ENCODE data around the gene CCDC138.
A peak's percentile ranks its signal among the peaks of the same experiment; 100 is the strongest.
"Not testable (repeated sequence)": the region's sequence is repeated elsewhere in the genome, so short reads cannot be mapped to it uniquely, and the experiment has no call there.

CCDC138 gene, protein sequence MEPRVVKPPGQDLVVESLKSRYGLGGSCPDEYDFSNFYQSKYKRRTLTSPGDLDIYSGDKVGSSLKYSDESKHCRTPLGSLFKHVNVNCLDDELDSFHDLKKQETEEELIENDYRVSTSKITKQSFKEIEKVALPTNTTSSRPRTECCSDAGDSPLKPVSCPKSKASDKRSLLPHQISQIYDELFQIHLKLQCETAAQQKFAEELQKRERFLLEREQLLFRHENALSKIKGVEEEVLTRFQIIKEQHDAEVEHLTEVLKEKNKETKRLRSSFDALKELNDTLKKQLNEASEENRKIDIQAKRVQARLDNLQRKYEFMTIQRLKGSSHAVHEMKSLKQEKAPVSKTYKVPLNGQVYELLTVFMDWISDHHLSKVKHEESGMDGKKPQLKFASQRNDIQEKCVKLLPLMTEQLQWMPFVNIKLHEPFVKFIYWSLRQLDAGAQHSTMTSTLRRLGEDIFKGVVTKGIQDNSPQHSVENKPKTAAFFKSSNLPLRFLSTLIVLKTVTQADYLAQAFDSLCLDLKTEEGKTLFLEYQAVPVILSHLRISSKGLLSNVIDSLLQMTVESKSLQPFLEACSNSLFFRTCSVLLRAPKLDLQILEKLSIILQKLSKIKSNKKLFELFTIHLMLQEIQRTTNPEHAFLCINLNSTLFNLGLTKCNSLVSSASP

DNA sequence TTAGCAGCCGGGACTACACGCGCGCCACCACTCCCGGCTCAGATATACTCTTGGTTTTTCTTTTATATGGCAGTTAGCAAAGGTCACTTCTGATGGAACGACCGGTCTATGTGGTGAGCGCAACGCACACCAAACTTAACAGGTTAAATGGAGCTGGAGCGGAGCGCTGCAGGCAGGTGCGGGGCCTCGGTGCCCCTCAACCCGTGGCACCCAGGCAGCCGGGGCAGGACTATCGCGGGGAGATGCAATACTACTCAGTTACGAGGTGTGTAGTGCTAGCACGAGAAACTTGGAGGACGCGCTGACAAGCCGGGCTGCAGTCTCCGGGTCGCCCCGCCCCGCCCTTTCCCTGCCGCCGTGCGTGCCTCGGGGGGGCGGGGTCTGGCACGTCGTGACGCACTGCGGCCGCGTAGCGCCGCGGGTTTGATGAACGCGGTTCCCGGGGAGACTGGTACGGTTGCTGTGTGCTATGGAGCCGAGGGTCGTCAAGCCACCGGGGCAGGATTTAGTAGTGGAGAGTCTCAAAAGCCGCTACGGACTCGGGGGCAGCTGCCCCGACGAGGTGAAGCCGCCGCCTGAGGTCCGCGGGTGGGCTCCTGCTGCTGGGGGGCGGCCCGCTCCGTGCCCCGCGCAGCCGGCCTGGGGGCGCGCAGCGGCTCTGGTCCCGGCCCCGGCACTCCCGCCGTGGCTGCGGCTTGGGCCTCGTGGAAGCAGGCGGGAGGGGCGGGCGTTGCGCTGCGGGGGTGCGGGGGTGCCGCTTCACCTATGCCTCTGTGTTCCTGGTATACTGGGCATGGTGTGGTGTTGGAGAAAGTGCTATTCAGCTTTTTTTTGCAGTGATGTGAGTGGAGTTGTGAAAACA lies at the start of gene CCDC138:
CCDC138 (plus strand) TSS at position 418 of the 862 bp plus-strand sequence; CDS start at position 470, 52 bp downstream.
- DNase-seq, result peak; percentile 88

DNA sequence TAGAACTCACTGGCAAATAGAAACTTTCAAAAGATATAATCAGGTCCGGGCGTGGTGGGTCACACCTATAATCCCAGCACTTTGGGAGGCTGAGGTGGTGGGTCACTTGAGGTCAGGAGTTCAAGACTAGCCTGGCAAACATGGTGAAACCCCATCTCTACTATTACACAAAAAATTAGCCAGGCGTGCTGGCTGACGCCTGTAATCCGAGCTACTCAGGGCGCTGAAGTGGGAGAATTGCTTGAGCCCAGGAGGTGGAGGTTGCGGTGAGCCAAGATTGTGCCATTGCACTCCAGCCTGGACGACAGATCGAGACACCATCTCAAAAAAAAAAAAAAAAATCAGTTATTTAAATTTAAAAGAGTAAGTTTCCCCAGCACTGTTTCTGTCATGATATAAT lies 28.6 kb upstream of the CCDC138 start:
- DNase-seq, result not testable (repeated sequence)

DNA sequence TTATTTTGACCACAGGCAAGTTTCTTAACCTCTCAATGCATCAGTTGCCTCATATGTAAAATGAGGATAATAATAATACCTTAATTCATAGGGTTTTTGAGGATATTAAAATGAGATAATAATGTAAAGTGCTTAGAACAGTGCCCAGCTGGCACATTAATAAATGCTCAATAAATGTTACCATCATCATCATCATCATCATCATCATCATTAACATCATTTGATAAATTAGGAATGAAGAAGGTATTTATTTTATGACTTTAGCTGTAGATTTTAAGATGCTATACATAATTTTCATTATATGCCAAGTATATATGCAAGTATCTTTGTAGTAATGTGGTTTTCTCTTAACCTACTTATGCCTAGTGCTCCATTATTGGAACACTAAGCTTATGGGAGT lies 24.0 kb upstream of the CCDC138 start:
- not testable (repeated sequence) for DNase-seq

DNA sequence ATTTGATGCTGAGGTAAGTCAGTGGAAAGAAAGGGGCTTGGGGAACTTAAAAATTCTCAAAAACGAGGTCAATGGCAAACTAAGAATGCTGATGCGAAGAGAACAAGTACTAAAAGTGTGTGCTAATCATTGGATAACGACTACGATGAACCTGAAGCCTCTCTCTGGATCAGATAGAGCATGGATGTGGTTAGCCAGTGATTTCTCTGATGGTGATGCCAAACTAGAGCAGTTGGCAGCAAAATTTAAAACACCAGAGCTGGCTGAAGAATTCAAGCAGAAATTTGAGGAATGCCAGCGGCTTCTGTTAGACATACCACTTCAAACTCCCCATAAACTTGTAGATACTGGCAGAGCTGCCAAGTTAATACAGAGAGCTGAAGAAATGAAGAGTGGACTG lies 19.9 kb upstream of the CCDC138 start:
- DNase-seq, result not testable (repeated sequence)

DNA sequence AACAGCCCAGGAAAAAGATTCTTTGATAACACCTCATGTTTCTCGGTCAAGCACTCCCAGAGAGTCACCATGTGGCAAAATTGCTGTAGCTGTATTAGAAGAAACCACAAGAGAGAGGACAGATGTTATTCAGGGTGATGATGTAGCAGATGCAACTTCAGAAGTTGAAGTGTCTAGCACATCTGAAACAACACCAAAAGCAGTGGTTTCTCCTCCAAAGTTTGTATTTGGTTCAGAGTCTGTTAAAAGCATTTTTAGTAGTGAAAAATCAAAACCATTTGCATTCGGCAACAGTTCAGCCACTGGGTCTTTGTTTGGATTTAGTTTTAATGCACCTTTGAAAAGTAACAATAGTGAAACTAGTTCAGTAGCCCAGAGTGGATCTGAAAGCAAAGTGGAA lies 18.7 kb upstream of the CCDC138 start:
- DNase-seq, result not testable (repeated sequence)

DNA sequence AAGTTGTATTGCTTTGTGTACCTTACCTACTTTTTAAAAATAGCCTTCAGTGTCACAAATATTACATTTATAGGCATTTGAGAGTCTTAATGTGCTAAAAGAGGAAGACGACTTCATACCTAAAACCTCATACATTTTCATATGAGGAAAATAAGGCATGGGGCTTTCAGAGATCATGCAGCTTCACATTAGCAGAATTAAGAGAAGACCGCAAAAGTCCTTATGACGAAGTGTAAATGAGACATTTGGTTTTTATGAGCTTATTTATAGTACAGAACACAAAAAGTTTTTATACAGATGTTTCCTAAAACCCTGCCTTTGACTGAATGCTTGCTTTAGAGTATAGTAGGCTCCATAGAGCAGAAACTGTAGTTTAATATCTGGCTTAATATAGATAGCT lies 10.1 kb upstream of the CCDC138 start:
- DNase-seq, result no peak

DNA sequence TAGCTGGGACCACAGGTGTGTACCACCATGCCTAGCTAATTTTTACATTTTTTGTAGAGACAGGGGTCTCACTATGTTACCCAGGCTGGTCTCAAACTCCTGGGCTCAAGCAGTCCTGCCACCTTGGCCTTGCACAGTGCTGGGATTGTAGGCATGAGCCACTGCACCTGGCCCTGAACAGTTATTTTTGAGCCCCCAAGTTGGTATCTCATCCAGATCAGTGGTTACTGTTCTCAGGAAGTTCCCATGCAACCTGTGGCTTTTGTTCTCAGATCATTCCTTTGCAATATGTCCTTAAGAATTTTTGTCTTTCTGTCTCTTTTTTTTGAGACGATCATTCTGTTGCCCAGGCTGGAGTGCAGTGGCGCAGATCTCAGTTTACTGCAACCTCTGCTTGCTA lies 7.7 kb upstream of the CCDC138 start:
- no peak for DNase-seq

DNA sequence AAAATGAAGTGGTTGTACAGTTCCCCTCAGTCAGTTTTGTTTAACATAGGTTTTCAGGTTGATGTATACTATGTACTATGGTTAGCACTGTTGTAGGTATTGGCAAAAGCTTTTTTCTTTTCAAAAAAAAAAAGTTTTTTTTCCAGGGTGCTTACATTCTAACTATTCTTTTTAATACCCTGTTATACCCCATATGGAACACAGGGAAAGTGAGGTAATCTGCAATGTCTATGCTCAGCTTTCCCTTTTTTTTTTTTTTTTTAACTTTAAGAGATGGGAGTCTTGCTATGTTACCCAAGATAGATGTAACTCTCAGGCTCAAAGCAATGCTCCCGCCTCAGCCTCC lies 590 bp upstream of the CCDC138 start:
- no peak for DNase-seq

DNA sequence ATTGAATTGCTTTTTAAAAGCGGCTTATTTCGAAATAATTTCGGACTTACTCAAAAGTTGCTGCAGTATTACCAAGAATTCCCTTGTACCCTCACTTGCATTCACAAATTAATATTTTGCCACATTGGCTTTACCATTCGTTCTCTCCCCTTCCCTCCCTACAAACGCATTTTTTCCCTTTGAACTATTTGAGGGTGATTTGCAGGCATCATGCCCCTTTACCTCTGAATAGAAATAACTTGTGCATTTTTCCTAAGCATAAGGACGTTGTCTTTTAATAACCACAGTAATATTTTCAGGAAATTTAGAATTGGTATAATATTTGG lies 608 bp downstream of the CCDC138 start:
- DNase-seq, result no peak

DNA sequence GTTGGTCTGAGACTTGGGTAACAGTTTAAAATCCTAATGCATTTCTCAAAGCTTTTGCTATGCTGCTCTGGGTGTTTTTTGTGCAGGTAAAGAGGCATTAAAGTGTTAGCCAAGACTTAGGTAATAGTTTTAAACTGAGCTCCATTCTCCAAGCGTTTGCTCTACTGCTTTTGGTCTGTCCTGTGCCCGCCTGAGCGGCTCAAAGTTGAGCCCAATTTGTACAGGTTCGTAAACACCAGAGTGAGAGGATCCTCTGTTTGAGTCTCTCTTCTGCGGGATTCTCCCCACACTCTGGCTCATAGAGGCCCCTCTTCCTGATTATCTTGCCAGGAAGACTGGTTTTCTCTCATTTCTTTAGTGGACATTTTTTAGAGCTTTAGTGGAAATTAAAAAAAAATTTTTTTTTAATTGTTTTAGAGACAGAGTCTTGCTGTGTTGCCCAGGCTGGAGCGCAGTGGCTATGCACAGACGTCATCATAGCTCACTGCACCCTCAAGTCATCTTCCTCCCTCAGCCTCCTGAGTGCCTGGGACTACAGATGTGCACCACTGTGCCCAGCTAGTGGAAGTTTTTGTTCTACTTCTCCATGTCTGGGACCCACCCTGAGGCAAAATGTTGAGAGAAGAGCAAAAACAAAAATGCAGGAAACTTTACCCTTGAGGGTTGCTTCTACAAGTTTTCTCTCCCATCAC lies 16.6 kb downstream of the CCDC138 start:
- DNase-seq, result no peak

DNA sequence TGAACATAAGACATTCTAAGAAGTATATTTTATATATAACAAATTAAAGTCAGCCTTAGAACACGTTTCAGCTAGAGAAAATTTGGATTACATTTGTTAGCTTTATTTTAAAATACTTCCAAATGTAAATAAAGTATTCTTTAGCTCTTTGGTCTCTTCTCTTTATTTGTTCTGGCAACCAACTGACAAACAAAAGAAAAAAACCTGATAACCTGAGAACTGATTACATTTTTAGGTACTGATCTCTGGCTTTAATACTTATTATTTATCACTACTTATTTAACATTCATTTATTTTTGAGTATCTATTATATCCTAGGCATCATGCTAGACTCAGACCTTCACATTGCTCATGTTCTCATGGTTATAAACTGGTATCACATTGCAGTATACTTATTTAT lies 18.5 kb downstream of the CCDC138 start:
- DNase-seq, result no peak

DNA sequence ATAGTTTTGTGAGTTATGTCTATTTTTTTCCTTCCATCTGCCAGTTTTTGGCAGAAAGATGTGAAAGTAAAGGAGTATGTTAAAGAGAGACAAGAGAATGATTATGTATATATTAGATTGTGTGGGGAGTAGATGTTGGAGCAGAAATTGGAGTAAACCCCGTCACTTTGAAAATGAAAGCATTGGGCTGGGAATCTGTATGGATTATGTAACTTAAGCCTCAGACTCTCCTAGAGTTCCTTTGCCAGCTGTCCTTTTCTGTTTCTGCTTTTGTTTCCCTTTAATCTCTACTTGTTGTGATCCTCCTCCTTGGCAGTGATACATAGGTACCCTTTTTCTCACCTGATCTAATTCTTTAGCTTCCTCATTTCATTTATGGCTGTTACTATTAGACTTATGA lies 19.2 kb downstream of the CCDC138 start:
- DNase-seq, result no peak

DNA sequence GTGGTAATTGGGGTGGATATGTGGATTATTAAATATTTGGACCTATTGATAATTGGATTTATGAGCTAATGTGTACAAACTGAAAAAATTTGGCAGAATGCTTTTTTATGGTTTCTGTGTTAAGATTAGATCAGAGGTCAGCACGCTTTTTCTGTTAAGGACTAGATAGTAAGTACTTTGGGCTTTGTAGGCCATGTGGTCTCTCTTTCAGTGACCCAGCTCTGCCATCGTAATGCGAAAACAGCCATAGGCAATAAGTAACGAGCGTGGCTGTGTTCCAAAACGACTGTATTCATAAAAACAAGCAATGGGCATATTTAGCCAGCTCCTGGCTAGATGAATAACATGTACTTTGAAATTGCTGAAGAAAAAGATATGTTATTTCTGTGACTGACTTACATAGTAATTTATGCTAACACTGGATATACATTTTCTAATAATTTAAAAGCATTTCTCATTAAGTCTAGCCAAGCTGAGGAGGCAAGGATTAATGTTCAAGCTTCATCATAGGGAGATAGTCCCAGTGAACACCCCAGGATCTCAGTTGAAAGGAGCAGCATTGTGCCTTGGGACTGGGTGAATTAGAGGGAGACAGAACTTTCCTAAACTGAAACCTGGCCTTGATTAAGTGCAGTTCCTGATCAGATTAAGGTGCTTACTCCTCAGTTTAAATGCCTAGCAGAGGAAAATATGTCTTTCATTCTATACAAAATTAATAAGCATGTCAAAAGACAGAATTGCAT lies 20.0 kb downstream of the CCDC138 start:
- no peak for DNase-seq

DNA sequence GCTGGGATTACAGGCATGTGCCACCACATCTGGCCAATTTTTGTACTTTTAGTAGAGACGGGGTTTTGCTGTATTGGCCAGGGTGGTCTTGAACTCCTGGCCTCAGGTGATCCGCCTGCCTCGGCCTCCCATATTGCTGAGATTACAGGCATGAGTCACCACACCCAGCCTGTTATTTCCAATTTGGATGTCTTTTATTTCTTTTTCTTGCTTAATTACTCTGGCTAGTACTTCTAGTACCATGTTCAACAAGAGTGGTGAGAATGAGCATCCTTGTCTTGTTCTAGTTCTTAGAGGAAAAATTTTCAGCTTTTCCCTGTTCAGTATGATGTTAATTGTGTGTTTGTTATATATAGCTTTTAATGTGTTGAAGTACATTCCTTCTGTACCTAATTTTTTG lies 23.4 kb downstream of the CCDC138 start:
- DNase-seq, result no peak

DNA sequence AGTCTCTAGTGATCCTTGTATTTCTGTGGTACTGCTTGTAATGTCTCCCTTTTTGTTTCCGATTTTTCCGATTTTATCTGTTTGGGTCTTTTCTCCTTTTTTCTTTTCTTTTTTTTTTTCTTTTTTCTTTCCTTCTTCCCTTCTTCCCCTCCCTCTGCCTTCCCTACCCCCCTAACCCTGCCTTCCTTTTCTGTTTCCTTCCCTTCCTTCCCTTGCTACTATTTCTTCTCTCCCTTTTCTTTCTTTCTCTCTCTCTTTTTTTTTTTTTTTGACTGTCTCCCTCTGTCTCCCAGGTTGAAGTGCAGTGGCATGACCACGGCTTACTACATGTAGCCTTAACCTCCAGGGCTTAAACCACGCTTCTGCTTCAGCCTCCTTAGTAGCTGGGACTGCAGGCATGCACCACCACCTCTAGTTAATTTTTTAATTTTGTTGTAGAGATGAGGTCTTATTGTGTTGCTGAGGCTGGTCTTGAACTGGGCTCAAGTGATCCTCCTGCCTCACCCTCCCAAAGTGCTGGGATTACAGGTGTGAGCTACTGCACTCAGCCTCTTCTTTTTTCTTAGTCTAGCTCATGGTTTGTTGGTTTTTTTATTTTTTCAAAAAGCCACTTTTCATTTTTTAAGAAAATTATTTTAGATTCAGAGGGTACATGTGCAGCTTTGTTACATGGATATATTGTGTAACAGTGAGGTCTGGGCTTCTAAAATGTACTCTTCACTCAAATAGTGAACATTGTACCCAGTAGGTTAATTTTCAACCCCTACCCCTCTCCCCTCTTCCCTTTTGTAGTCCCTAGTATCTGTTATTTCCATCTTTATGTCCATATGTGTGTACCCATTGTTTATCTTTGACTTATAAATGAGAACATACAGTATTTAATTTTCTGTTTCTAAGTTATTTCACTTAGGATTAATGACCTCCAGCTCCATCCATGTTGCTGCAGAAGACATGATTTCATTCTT lies 24.7 kb downstream of the CCDC138 start:
- DNase-seq, result no peak

DNA sequence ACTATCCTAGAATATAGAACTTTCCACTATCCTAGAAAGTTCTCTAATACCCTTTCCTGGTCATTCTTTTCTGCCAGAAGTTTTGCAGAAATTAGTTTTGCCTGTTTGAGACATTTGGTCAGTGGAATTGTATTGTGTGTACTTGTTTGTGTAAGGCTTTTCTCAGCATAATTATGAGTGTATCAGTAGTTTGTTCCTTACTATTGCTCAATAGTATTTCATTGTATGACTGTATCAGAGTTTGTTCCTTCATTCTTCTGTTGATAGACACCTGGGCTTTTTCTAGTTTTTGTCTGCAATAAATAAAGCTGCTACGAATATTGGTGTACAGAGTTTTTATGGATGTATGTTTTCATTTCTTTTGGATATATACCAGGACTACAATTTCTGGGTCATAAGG lies 27.2 kb downstream of the CCDC138 start:
- no peak for DNase-seq

DNA sequence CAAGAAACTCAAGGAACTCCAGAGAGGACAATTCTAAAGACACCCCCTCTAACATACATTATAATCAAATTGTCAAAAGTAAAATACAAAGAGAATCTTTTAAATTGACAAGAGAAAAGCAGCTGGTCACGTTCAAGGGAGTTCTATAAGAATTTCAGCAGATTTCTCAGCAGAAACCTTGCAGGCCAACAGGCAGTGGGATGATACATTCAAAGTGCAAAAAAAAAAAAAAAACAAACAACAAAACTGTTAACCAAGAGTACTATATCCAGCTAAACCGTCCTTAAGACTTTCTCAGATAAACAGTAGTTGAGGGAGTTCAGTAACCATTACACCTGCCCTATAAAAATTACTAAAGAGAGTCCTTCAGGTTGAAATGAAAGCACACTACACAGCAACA lies 33.9 kb downstream of the CCDC138 start:
- no peak for DNase-seq

DNA sequence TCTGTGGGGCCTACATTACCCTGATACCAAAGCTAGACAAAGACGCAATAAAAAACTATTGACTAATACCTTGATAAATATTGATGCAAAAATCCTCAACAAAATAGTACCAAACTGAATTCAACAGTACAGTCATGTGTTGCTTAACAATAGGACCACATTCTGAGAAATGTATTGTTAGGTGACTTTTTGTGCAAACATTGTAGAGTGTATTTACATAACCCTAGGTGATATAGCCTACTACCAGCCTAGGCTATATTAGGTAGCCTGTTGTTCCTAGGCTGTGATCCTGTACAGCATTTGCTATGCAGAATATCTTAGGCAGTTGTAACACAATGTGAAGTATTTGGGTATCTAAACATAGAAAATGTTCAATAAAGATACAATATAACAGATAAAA lies 36.7 kb downstream of the CCDC138 start:
- DNase-seq, result no peak

DNA sequence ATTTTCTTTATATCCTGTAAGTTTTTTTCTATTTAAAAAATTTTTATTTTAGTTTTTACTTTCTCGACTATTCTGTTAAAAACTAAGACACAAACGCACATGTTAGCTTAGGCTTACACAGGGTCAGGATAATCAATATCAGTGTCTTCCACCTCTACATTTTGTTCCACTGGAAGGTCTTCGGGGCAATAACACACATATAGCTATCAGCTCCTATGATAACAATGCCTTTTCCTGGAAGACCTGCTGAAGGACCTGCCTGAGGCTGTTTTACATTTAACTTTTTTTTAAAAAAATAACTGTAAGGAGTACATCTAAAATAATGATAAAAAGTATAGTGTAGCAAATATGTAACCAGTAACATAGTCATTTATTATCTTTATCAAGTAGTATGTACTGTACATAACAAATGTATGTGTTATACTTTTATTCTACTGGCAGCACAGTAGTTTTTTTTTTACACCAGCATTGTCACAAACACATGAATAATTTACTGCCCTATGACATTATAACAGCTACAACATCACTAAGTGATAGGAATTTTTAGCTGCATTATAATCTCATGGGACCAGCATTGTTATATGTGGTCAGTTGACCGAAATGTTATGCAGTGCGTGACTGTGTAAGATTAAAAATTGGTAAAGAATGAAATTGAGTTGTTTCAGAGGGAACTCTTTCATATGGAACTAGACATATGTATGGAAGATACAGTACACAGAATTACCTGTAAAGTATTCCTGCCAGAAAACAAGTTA lies 37.9 kb downstream of the CCDC138 start:
- no peak for DNase-seq

DNA sequence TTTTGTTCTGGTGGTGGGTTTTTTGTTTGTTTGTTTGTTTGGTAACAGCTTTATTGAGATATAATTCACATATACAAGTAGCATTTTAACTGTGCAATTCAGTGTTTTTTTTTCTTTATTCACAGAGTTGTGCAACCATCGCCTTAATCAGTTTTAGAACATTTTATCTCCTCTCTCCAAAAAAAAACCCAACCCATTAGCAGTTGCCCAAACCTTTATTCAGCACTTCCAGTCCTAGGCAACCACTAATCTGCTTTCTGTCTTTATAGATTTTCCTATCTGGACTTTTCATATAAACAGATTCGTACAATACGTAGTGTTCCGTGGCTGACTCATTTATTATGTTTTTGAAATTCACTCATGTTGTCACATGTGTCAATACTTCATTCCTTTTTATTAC lies 38.7 kb downstream of the CCDC138 start:
- no peak for DNase-seq
